Activated CD8-positive, alpha-beta memory T cell treated with anti-CD3 and anti-CD28 coated beads, Interleukin-2, amount 10 ng/mL, durations not matched to agents 7 days and 5 days (primary cell): ENCODE measurements around the gene GALNT18. TPM values are rescaled to one million over a fixed set of nuclear protein-coding genes. Genes with fewer than 3 reads are reported as not detected.

Experiments
- ATAC-seq: fragments of 150-1000 bp; cut with Tn5 transposase; one replicate; pipeline ENCODE4 v1.10.0; 2021; ENCODE audit warnings: moderate library complexity
- CTCF ChIA-PET: fragments of 350-600 bp; sonication (Branson Sonifier 250); formaldehyde crosslinking; loops from one replicate; lab custom pipeline; 2021; ENCODE audit warnings: antibody characterized with exemption; lab: Charles Lee
- DNase-seq: peaks from one replicate; pipeline ENCODE4 v3.0.0-alpha.2; 2020
- H3K27ac Mint-ChIP-seq: one replicate; pipeline ENCODE4 v1.8.0; 2021; ENCODE audit warnings: mild to moderate bottlenecking, mixed read lengths
- H3K27me3 Mint-ChIP-seq: one replicate; pipeline ENCODE4 v1.8.0; 2021; ENCODE audit warnings: mixed read lengths
- H3K36me3 Mint-ChIP-seq: one replicate; pipeline ENCODE4 v1.8.0; 2021; ENCODE audit warnings: mild to moderate bottlenecking, mixed read lengths
- H3K4me1 Mint-ChIP-seq: one replicate; pipeline ENCODE4 v1.8.0; 2021; ENCODE audit warnings: mixed read lengths
- H3K4me3 Mint-ChIP-seq: one replicate; pipeline ENCODE4 v1.8.0; 2021; ENCODE audit warnings: mild to moderate bottlenecking, moderate library complexity, mixed read lengths
- H3K9me3 Mint-ChIP-seq: one replicate; pipeline ENCODE4 v1.8.0; 2022; ENCODE audit warnings: low read depth, mixed read lengths
- total RNA-seq, 2 experiments: library from RNA; stranded (reverse); gene quantifications; one replicate each; pipeline ENCODE4 v1.2.3, GENCODE V29; 2021

Gene GALNT18
- total RNA-seq, 2 experiments from 2014 or later = 0.32 to 0.70 TPM

DNA sequence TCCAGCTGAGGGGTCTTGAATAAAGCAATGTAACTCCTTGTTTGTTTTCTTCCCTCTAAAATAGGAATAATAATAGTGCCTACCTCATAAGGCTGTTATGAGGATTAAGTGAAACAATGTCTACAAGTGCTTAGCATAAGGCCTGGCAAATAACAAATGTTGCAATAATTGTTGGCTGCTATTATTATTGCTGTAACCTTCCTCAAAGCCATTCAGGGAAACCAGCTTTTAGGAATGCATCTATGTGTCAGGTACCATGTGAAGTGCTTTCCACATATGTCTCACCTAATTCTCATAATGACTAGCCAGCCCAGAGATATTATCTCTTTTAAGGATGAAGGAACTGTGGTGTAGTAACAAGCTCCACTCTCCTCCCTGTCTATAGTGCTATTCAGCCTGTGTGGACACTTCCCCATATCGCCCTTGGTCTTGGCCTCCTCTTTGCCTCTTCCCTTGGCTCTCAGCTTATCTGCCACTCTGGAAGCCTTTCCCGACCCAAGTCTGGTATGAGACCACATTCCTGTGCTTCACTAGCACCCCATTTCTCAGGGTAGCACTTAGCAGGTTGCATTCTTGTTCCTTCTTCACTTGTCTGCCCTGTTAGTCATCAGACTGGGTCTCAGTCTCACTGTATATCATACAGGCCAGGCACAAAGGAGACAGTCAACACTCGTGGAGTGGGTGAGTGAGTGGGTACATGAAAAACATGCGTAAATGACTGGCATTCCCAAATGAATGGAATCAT, 292.6 kb downstream of the GALNT18 start:
- Mint-ChIP-seq H3K27me3 (no peaks in the 10 kb centered on the region), H3K9me3 (no peaks in the 10 kb centered on the region), H3K27ac (no peak overlapping the region), H3K4me1 (no peaks in the 10 kb centered on the region), H3K4me3 (no peak overlapping the region), H3K36me3 (no peaks in the 10 kb centered on the region)
- no peak for ATAC-seq
- DNase-seq = no peak
- CTCF ChIA-PET = no interaction called here

DNA sequence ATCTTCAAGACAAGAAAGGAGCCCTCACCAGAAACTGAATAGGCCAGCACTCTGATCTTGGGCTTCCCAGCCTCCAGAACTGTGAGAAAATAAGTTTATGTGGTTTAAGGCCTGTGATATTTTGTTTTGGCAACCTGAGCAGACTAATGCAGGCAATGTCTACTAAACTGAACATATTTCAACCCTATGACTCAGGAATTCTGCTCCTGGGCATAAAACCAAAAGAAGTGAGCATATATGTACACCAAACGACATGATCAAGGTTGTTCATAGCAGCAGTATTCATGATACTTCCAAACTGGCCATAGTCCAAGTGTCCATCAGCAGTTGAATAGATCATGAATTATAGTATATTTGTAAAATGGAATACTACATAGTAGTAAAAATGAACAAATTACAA, 297.7 kb downstream of the GALNT18 start:
- no peaks in the 10 kb centered on the region for H3K4me1 Mint-ChIP-seq
- ATAC-seq (no peak), DNase-seq (no peak)
- H3K4me3 Mint-ChIP-seq = no peak overlapping the region
- no peaks in the 10 kb centered on the region for H3K36me3 Mint-ChIP-seq
- CTCF ChIA-PET = no interaction called here
- no peaks in the 10 kb centered on the region for H3K9me3 Mint-ChIP-seq
- H3K27me3 Mint-ChIP-seq = no peaks in the 10 kb centered on the region
- H3K27ac Mint-ChIP-seq = no peak overlapping the region

GRCh38 chr11:11322101-11322500, 299.7 kb downstream of the GALNT18 start:
- no peaks in the 10 kb centered on the region for H3K27me3 Mint-ChIP-seq
- no peak overlapping the region for H3K4me3 Mint-ChIP-seq
- DNase-seq = no peak
- no peaks in the 10 kb centered on the region for H3K36me3 Mint-ChIP-seq
- no peaks in the 10 kb centered on the region for H3K9me3 Mint-ChIP-seq
- no peak for ATAC-seq
- H3K27ac Mint-ChIP-seq = no peak overlapping the region
- CTCF ChIA-PET = no interaction called here
- H3K4me1 Mint-ChIP-seq = no peaks in the 10 kb centered on the region

DNA sequence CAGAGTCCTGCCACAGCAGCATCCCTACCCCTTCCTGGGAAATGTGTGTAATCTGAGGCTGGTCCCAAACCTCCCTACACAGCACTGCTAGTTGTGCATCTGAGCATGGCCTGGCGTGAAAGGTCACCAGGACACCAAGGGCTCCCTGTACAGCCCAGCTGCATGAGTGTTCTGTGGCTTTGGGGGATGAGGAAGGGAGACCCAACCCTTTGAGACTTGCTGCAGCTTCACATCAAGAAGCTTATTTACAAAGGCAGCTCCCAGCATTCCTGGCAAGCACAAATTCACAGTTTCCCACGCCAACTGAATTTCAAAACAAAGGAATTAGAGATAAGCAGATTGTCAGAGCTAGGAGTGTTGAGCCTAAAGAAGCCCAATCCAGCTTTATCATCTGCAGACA, 301.0 kb downstream of the GALNT18 start:
- Mint-ChIP-seq H3K9me3 (no peaks in the 10 kb centered on the region), H3K4me1 (no peaks in the 10 kb centered on the region), H3K36me3 (no peaks in the 10 kb centered on the region), H3K27me3 (no peaks in the 10 kb centered on the region), H3K4me3 (no peak overlapping the region), H3K27ac (no peak overlapping the region)
- DNase-seq (no peak), ATAC-seq (no peak)
- CTCF ChIA-PET = no interaction called here

GRCh38 chr11:11318961-11319360, 302.8 kb downstream of the GALNT18 start:
- H3K4me1 Mint-ChIP-seq = no peaks in the 10 kb centered on the region
- ATAC-seq (no peak), DNase-seq (no peak)
- H3K27ac Mint-ChIP-seq = no peak overlapping the region
- CTCF ChIA-PET = no interaction called here
- no peaks in the 10 kb centered on the region for H3K36me3 Mint-ChIP-seq
- no peaks in the 10 kb centered on the region for H3K9me3 Mint-ChIP-seq
- H3K27me3 Mint-ChIP-seq = no peaks in the 10 kb centered on the region
- no peak overlapping the region for H3K4me3 Mint-ChIP-seq

DNA sequence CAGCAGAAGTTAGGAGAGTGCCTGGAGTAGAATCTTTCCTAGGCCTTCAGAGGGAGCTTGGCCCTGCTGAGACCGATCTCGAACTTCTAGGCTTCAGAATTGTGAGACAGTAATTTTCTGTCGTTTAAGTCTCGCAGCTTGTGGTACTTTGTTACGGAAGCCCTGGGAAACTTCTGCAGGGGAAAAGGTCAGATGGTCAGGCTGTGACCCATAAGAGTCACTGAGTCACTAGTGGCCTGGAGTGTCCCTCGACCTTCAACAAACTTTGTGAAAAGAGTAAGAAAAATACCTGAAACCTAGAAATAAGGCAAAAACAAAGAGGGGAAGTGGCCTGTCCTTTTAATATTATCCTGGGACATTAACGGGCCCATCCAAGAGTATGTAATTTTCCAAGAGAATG, 303.3 kb downstream of the GALNT18 start:
- no peaks in the 10 kb centered on the region for H3K36me3 Mint-ChIP-seq
- H3K9me3 Mint-ChIP-seq = no peaks in the 10 kb centered on the region
- H3K27ac Mint-ChIP-seq = no peak overlapping the region
- CTCF ChIA-PET = no interaction called here
- no peaks in the 10 kb centered on the region for H3K4me1 Mint-ChIP-seq
- H3K4me3 Mint-ChIP-seq = no peak overlapping the region
- H3K27me3 Mint-ChIP-seq = no peaks in the 10 kb centered on the region
- DNase-seq (no peak), ATAC-seq (no peak)

- Mint-ChIP-seq H3K27ac (no peak overlapping the region), H3K4me1 (no peaks in the 10 kb centered on the region), H3K36me3 (no peaks in the 10 kb centered on the region), H3K9me3 (no peaks in the 10 kb centered on the region), H3K4me3 (no peak overlapping the region), H3K27me3 (no peaks in the 10 kb centered on the region)
- CTCF ChIA-PET = no interaction called here
- ATAC-seq (no peak), DNase-seq (no peak)
Observed at GRCh38 chr11:11316651-11317230, 305.1 kb downstream of the GALNT18 start.

- Mint-ChIP-seq H3K27me3 (no peaks in the 10 kb centered on the region), H3K36me3 (no peaks in the 10 kb centered on the region), H3K9me3 (peaks cover 3% of the 10 kb centered on the region), H3K27ac (no peak overlapping the region), H3K4me1 (peaks cover 8% of the 10 kb centered on the region), H3K4me3 (no peak overlapping the region)
- CTCF ChIA-PET = no interaction called here
- no peak for ATAC-seq
- no peak for DNase-seq
Observed at GRCh38 chr11:11313902-11314692, 307.7 kb downstream of the GALNT18 start.

DNA sequence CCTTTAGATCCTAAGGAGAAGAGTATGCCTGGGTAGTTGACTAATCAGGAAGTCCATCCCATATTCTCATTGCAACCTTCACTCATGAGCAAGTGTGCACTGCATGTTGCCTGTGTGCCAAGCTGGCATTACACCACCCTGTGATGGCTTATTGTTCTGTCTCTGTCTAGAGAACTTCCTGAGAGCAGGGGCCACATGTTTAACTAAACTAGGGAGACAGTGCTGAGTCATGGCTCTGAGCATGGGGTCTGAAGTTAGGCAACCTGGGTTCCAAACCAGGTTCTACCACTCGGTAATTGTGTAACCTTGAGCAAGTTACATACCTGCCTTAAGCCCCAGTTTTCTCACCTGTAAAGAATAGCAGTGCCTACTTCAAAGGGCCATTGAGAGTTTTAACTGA, 308.4 kb downstream of the GALNT18 start:
- ATAC-seq = no peak
- Mint-ChIP-seq H3K9me3 (peaks cover 3% of the 10 kb centered on the region), H3K4me1 (peaks cover 8% of the 10 kb centered on the region), H3K27ac (no peak overlapping the region), H3K27me3 (no peaks in the 10 kb centered on the region), H3K36me3 (no peaks in the 10 kb centered on the region), H3K4me3 (no peak overlapping the region)
- CTCF ChIA-PET = no interaction called here
- no peak for DNase-seq

- H3K4me1 Mint-ChIP-seq = peaks cover 8% of the 10 kb centered on the region
- no peak overlapping the region for H3K27ac Mint-ChIP-seq
- H3K9me3 Mint-ChIP-seq = peaks cover 3% of the 10 kb centered on the region
- H3K27me3 Mint-ChIP-seq = no peaks in the 10 kb centered on the region
- no peak overlapping the region for H3K4me3 Mint-ChIP-seq
- CTCF ChIA-PET = no interaction called here
- ATAC-seq (no peak), DNase-seq (no peak)
- no peaks in the 10 kb centered on the region for H3K36me3 Mint-ChIP-seq
Observed at GRCh38 chr11:11312738-11313137, 309.1 kb downstream of the GALNT18 start.

DNA sequence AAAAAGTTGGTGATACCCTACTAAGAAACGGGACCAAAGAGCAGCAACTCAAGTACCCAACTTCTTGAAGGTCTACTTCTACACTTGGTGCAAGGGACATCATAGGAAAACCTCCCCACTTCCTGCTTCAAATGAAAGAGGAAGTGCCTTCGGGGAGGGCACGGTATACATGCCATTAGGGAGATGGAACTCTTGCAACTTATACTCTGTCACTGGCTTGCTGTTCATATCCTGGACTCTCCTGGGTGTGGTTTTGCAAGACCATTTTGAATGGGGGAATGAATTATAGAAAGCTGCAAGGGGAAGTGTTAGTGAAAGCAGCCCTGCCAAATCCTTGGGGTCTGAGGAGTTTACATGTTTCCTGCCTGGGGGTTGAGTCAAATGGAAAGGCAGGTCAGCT, 310.6 kb downstream of the GALNT18 start:
- Mint-ChIP-seq H3K27me3 (no peaks in the 10 kb centered on the region), H3K36me3 (no peaks in the 10 kb centered on the region), H3K27ac (no peak overlapping the region), H3K4me3 (no peak overlapping the region), H3K4me1 (peaks cover 8% of the 10 kb centered on the region), H3K9me3 (peaks cover 3% of the 10 kb centered on the region)
- DNase-seq = no peak
- ATAC-seq = peak; percentile 39
- CTCF ChIA-PET = no interaction called here

DNA sequence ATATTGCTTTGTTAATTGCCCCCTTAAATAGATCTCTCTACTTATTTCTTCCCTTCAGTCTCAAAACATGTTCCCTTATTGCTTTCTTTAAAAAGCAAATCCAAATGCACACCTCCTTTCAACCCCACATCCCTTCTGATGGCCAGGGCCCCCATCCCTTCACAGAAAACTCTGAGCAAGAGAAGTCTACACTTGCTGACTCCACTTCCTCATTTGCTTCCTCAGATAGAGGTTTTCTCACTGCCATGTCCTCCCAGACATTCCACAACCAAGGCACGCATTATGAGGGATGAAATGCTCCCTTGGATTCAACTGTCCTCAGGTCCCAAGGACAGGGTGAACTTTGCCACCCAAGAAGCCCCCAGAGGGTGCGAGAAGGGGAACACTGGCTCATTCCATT, 311.9 kb downstream of the GALNT18 start:
- H3K9me3 Mint-ChIP-seq = peaks cover 3% of the 10 kb centered on the region
- CTCF ChIA-PET = no interaction called here
- H3K4me1 Mint-ChIP-seq = peaks cover 8% of the 10 kb centered on the region

GRCh38 chr11:11308249-11308648, 313.6 kb downstream of the GALNT18 start:
- H3K36me3 Mint-ChIP-seq = no peaks in the 10 kb centered on the region
- peaks cover 3% of the 10 kb centered on the region for H3K9me3 Mint-ChIP-seq
- no peak for ATAC-seq
- no peak overlapping the region for H3K27ac Mint-ChIP-seq
- no peak for DNase-seq
- peaks cover 8% of the 10 kb centered on the region for H3K4me1 Mint-ChIP-seq
- H3K27me3 Mint-ChIP-seq = no peaks in the 10 kb centered on the region
- CTCF ChIA-PET = no interaction called here
- H3K4me3 Mint-ChIP-seq = no peak overlapping the region

More for the DNA sequence above, 311.9 kb downstream of the GALNT18 start:
- DNase-seq (no peak), ATAC-seq (no peak)
- H3K27ac Mint-ChIP-seq = no peak overlapping the region
- no peaks in the 10 kb centered on the region for H3K36me3 Mint-ChIP-seq
- no peaks in the 10 kb centered on the region for H3K27me3 Mint-ChIP-seq
- no peak overlapping the region for H3K4me3 Mint-ChIP-seq

GRCh38 chr11:11306855-11307254, 314.9 kb downstream of the GALNT18 start:
- Mint-ChIP-seq H3K27me3 (no peaks in the 10 kb centered on the region), H3K36me3 (no peaks in the 10 kb centered on the region), H3K27ac (no peak overlapping the region), H3K9me3 (peaks cover 3% of the 10 kb centered on the region), H3K4me3 (no peak overlapping the region), H3K4me1 (peaks cover 8% of the 10 kb centered on the region)
- CTCF ChIA-PET = no interaction called here
- DNase-seq (no peak), ATAC-seq (no peak)
